HPDE6-E6E7 (cell line): Measurements from ENCODE around the gene SETD1A.
"Not testable (repeated sequence)": the region's sequence is repeated elsewhere in the genome, so short reads cannot be mapped to it uniquely, and the experiment has no call there.

ENCODE experiments used
- DNase-seq: peaks from one replicate; pipeline ENCODE4 v3.0.0; 2011; ENCODE audit warnings: missing footprints; ENCODE audit errors: extremely low spot score

The SETD1A gene

DNA sequence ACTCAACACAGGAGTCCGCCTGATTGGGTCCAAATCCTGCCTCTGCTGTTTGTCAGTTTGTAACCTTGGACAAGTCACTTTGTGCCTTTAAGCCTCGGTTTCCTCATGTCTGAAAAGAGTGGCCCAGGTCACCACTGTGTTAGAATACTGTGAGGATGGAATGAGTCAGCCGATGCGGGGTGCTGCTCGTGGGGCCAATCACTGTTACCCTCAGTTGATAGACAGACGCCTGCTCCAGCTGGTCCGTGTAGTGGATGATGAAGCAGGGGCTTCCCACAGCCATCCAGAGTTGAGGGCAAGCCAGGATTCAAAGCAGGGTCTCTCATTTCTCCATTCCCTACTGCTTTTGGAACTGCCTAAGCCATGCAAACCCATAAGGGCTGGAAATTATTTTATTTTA, 28.4 kb upstream of the SETD1A start:
- no peak for DNase-seq

DNA sequence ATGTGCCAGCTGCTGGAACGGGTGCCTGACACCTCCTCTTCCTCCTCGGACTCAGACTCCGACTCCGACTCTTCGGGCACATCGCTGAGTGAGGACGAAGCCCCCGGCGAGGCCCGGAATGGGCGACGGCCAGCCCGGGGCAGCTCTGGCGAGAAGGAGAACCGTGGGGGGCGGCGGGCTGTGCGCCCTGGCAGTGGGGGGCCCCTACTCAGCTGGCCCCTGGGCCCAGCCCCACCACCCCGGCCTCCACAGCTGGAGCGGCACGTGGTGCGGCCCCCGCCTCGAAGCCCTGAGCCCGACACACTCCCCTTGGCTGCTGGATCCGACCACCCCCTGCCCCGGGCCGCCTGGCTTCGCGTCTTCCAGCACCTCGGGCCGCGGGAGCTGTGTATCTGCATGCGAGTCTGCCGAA, 27.4 kb upstream of the SETD1A start:
- DNase-seq = no peak

DNA sequence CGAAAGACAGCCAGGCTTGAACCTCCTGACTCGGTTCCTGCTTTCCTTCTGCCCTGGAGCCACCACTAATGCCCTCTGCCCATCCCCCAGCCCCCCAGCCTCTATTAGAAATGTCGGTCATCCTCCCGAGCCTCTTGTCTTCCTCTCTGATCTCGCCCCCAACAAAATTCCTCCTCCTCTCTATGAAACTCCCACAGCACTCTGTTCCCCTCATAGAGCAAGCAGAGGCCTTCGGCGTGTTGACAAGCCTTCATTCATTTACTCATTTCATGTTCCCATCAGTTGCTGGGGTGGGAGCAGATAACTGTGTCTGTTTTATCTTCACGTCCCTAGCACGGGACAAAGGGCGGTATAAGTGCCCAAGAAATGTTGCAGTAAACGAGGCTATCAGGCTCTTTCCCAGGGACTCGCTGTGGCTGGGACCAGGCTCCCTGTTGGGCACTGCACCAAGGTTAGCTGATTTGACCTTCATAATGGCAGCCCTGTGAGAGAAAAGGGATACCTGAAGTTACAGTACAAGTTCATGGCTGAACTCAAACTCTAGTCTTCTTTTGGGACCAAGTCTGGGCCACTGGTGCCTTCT, 26.4 kb upstream of the SETD1A start:
- no peak for DNase-seq

DNA sequence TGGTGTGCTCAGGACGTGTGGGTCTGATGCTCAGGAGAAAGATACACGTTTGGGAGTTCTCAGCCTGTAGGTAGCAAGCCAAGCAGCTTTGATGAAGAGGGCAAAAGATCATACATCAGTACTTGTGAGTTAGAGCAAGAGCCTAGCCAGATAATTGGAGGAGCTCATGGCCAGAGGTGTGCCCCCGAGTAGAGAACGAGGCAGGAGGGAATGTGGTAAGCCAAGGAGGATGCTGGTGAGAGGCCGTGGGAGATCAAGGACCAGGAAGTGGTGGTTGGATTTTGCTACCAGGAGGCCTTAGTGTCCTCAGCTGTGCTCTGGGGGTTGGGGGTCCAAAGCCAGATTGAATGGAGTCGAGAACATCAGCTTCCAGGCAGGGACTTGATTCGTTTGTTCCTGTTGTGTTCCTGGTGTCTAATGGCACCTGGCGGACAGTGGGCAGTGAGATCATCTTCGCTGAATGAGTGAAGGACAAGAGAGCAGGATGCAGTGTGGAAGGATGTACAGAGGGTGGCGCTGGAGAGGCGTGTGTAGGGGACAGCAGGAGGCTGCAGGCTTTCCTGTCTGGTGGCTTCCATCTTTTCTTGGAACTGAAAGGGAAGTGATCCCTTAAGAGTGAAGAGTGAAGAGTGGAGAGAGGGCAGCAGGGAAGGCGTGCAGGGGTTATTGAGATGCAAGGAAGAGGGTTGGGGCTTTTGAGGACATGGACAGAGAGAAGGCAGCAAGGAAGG, 22.6 kb upstream of the SETD1A start:
- DNase-seq = no peak

DNA sequence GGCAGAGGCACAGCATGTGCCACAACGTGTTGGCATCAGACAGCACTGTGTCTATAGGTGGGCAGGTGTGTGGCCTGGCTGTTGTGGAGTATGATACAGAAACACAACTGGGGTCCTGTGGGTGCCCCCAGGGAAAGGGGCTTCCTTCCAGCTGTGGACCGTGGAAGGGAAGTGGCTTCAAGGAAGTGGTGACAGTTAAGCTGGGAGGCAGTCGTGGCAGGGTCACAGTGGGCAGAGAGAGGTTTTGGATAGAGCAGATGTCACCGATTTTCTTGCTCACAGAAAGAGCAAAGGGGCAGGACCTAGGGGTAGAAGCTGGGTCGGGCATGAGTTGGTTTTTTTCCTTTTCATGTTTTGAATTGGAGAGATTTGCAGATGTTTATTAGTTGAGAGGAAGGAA, 19.9 kb upstream of the SETD1A start:
- DNase-seq = no peak

DNA sequence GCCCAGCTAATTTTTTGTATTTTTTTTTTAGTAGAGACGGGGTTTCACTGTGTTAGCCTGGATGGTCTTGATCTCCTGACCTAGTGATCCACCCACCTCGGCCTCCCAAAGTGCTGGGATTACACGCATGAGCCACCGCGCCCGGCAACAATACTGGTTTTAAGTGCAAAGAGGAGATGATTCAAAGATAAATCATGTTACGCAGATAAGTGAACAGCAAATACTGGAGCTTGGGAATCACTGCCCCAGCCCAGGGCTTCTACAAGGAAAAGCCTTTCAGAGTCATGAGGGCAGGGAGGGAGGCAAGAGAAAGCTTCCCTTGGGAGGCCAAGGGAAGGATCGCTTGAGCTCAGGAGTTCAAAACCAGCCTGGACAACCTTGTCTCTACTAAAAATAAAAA, 18.0 kb upstream of the SETD1A start:
- DNase-seq = not testable (repeated sequence)

DNA sequence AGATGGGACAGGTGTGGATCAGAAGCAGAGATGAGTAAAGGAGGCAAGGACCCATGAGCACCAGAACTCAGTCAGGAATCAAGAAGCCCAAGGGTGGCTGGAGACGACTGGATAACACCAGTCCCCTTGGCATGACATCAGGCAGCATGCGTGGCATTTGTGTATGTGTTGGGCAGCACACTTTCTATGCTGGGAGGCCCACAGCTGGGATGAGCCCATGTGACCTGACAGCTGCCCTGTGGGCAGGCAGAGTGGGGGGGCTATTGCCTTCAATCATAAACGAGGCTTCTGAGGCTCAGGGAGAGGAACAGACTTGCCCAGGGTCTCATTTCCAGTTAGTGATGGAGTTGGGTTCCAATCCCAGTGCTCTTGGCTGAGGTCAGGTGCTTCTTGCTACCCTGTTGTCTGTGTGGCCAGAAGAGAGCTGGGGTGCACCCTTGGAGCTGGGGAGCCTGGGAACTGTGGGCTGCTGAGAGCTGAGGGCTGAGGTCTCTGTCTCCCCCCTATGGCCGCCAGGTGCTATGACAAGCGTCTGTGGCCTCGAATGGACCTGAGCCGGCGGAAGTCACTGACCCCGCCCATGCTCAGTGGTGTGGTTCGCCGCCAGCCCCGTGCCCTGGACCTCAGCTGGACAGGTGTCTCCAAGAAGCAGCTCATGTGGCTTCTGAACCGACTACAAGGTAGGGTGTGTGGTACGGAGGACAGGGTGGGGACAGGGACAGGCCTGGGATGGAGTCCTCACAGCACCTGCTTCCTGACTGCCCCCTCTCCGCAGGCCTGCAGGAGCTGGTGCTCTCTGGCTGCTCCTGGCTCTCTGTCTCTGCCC, 15.7 kb upstream of the SETD1A start:
- DNase-seq = peak; percentile 76

DNA sequence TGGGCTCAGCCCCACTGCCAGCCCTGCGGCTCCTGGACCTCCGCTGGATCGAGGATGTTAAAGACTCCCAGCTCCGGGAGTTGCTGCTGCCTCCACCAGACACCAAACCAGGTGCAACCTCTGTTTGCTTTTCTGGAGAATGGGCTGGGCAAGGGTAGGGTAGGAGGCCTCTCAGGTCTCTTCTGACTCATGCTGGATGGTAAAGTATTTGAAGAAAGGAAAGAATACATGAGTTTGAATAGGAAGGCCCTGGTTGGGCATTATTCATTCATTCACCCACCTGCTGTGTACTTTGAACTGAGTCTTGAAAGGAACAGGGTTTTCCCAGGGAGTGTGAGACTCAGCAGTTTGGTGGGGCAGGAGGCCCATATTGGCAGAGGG, 15.1 kb upstream of the SETD1A start:
- no peak for DNase-seq

DNA sequence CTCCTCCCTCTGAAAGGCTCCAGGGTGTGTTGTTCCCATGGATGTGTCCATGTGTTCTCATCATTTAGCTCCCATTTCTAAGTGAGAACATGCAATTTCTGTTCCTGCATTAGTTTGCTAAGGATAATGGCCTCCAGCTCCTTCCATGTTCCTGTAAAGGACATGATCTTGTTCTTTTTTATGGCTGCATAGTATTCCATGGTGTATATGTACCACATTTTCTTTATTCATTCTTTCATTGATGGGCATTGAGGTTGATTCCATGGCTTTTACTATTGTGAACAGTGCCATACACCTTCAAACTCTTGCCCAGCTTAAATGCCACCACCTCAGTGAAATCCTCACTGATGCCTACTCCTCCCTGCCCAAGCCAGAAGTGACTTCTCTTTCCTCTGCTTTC, 13.2 kb upstream of the SETD1A start:
- no peak for DNase-seq

DNA sequence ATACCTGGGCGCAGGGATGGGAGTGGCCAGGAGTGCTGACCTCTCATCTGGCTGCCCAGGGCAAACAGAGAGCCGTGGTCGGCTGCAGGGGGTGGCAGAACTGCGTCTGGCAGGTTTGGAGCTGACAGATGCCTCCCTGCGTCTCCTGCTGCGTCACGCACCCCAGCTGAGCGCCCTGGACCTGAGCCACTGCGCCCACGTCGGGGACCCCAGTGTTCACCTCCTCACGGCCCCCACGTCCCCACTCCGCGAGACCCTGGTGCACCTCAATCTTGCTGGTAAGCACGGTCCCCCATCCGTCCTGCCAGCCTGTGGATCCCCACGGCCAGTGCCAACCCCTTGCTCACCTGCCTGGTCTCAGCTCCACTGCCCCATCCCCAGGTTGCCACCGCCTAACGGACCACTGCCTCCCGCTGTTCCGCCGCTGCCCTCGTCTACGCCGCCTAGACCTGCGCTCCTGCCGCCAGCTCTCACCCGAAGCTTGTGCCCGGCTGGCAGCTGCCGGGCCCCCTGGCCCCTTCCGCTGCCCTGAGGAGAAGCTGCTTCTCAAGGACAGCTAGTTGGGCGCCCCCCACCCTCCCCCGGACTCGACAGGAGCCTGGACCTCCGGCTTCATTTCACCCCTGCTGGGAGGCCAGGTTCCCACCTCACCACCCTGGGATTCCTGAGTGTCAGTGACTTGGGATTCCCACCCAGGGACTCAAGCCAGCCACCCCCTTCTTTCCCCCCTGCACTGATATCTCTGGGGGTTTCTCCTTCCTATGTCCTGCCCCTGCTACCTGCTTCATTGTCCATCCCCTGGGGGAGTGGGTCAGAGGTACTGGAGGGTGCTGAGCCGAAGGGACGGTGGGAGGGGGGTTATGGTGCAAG, 10.6 kb upstream of the SETD1A start:
- no peak for DNase-seq

DNA sequence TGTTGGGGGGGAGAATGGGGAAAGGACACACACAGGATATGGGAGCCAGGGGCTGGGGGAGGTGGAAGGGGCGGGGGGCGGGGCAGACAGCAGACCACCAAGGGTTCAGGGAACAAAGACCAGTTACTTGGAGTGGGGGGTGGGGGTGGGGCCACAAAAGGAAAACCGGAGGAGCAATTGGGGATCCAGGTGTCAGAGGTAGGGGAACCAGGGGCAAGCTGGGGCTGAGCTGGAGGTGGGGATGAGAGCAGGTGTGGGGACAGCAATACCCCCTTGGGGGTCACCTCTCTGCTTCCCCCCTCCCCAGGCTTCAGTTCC, 10.1 kb upstream of the SETD1A start:
- DNase-seq = no peak

DNA sequence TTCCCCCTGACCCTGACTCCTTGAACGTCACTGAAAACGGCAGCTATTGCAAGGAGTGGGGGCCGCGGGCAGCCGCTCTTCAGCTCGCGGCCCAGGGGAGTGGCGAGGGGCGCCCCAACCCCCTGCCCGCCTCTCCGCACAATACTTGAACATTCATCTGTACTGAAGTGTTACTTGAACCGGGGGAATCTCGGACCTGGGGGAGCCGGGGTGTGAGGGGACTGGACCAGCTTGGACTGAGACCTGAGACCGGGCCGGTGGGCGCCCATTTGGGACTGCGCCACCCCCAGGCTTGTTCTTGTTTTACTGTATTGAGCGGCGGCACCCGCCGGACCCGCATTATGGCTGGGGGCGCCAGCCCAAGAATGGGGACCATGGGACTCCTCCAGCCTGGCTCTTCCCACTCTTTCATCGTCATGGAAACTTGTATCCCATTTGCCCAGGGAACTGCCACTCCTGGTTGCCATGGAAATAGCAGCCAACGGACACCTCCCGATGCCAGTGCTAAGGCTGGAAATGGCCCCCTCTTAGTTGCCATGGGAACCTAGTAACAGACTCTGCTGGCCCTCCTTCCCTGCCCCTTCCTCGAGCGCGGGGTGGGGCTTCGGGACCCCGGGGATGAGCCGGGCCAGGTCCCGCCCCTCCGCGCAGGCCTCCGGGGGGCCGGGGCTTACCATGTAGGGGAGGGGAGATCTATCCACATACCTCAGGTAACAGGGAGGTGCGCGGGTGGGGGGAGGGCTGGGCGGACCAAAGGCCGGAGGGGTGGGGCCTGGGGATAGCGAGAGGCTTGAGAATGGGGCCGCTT, 9.5 kb upstream of the SETD1A start:
- DNase-seq = peak; percentile 94

DNA sequence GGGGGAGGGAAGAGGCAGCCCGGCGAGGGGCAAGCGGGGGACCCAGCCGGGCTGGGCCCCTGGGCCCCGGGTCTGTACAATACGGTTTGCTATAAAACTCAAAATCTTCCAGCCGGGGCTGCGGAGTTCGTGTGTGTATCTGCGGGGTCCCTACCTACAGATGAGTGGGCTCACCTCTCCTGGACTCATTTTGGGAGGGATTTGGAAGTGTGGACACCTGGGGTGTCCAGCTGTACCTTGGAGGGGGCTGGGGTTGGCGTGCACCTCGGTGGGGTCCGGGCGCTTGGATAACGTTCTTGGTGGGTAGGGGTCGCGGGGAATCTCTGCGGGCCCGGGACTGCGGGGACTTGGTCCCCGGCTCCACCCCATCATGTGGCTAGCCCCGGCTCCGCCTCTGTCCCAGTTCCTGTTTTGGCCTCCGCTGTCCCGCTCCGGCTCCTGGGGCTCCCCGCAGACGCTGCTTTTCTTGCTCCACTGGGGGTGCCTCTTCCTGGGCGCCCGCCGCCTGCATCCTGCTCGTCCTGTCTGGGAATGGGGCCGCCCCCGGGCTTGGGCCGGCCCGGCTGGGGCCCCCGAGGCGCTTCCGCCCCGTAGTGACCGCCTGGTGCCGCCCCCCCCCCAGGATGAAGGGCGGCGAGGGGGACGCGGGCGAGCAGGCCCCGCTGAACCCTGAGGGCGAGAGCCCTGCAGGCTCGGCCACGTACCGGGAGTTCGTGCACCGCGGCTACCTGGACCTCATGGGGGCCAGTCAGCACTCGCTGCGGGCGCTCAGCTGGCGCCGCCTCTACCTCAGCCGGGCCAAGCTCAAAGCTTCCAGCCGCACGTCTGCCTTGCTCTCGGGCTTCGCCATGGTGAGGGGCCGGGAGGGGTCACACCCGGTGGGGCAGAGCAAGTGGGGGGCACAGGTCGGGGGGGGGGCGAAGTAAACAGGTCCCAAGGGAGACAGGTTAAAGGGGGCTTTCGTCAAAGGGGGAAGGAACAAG, 8.6 kb upstream of the SETD1A start, which contains the start of gene ORAI3:
Gene ORAI3, plus strand, starts transcription at position 402 of the 983 bp plus-strand sequence. Its CDS starts 222 bp downstream, at position 624.
- no peak for DNase-seq

DNA sequence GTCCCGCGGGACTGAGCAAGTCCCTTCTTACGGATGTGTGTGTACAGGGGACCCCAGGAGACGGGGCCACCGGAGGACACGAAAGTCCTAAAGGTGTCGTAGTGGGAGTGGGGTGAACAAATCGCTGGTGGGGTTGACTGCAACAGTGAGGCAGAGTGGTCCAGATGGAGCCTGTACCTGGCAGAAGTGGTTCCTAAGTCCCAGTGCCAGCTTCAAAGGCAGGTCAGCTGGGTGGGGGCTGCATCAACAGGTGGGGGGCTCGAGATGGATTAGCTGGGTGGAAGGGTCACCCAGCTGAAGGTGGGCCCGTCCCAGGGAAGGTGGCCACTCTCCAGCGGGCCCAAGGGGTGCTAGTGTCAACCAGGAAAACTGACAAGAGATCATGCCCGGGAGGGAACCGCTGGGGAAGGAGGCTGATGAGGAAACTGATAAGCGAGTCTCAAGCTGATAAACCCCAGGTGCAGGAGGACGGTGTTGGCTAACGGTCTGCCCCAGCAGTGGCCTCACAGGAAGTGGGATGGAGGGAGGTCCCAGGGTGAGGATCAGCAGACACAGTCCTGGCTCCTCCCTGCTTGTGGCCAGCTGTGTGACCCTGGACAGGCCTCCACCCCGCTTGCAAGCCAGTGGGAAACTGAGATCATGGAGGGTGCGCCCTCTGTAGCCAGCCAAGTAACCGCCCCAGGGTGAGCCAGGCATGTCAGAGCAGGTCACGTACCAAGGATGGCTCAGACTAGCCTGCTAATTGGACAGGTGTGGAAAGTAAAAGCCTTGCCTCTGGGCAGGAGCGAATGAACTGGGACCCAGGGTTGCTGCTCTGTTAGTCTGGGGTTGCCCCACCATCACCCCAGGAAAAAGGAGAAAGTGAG, 7.7 kb upstream of the SETD1A start:
- peak; percentile 85 for DNase-seq

DNA sequence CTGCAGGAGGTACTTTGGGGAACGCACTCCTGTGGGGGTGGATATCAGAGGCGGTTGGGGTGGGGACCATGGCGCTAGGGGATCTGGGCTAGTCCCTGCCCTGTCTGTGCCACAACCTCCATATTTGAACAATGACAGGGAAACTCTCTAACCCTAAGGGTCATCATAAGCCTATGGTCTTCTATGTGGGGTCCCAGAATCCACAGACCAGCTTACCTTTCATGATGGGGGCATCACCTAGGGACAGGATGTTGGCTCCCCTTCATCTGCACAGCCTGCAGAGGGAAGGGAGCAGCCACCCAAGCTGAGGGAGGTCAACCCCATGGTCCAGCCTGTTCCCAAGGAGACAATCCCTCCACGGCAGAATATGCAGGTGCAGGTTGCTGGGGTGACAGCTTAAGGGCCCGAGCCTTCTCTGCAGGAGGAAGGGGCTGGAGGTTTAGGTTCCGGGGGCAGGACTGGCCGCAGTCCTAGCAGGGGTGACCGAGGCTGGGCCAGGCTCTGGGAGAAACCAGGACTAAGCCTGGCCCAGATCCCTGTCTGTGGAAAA, 7.0 kb upstream of the SETD1A start:
- DNase-seq = no peak

DNA sequence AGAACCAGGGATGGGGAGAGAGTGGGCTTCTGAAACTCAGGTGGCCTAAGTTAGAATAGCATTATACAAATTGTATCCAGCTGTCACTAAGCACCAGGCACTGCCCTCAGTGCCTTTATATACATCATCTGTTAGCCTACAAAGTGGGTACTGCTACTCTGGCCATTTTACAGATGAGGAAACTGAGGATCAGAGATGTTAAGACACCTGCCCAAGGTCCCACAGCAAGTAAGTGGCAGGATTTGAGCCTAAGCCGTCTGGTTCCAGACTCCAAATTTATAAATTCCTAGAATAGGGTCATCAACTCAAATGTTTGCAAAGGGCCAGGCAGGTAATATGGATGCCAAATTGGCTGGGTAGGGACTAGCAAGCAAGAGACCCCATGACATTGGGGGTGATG, 6.4 kb upstream of the SETD1A start:
- DNase-seq = no peak

DNA sequence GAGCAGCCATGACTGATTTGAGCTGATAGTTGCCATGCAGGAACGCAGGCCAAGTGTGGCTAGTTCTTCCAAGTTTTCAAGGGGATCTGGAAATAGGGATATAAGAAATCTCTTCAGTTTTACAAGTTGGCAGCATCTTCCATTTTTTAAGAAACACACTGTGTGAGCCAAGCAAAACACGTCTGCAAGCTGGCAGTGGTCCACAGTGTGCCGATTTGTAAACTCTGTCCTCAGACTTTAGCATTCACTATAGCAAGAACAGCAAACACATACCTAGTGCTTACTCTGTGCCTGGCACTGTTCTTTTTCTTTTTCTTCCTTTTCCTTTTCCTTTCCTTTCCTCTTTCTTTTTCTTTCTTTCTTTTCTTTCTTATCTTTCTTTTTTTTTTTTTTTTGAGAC, 5.8 kb upstream of the SETD1A start:
- no peak for DNase-seq

DNA sequence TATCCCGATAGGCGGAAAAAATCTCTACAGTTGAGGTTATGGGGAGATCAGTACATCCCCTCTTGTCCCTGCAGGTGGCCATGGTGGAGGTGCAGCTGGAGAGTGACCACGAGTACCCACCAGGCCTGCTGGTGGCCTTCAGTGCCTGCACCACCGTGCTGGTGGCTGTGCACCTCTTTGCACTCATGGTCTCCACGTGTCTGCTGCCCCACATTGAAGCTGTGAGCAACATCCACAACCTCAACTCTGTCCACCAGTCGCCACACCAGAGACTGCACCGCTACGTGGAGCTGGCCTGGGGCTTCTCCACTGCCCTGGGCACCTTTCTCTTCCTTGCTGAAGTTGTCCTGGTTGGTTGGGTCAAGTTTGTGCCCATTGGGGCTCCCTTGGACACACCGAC, 4.4 kb upstream of the SETD1A start:
- DNase-seq = no peak
